K562 (cell line): ENCODE measurements around the gene CEBPB. TPM values are rescaled to one million over a fixed set of nuclear protein-coding genes. Genes with fewer than 3 reads are reported as not detected.

Source experiments
- ATAC-seq: fragments of 200-7000 bp; cut with Tn5 transposase; 3 replicates; pipeline ENCODE4 v1.9.1; 2020; ENCODE audit warnings: moderate library complexity
- BruUV-seq: library from RNA; stranded (reverse); fragments of 400-500 nt; replicated peaks from 2 replicates; lab custom pipeline; 2021; lab: Mats Ljungman, UMichigan
- CTCF ChIA-PET: fragments of 300-600 bp; formaldehyde crosslinking; extraction: SDS; loops from one replicate; lab custom pipeline; 2021; ENCODE audit warnings: low intra/inter-chr PET ratio; lab: Yijun Ruan, JAX
- POLR2A ChIA-PET: fragments of 300-600, 350-650 bp; sonication (Branson Sonifier 250); formaldehyde crosslinking; extraction: SDS; loops from one replicate; lab custom pipeline; 2021; ENCODE audit warnings: antibody characterized with exemption, inconsistent platforms; lab: Yijun Ruan, JAX
- DNase-seq, 4 experiments: peaks; one replicate each; pipeline versions ENCODE4 v3.0.0 to v3.0.0-alpha.2; 2011 to 2018; ENCODE audit warnings: low spot score in 3 of 4, mixed read lengths in 3 of 4; ENCODE audit errors: extremely low read depth in 1 of 4
- FAIRE-seq: peaks from 2 replicates; lab custom pipeline; 2011; peaks lifted over from hg19 to GRCh38; lab: Jason Lieb, UNC
- H2AFZ ChIP-seq: 2 replicates; pipeline ENCODE4 v1.6.0; 2011; ENCODE audit warnings: low read depth, low read length, control low read depth, inconsistent platforms
- H3K27ac ChIP-seq: fragments of 200-600 bp; 3 replicates; pipeline ENCODE4 v1.8.0; 2011; ENCODE audit warnings: low read depth, mild to moderate bottlenecking, control low read depth, inconsistent platforms, low read length, moderate library complexity, mixed read lengths; ENCODE audit errors: extremely low read depth
- H3K27me3 ChIP-seq, 2 experiments: fragments of 300-600 bp in 1 of 2; 2 replicates in 1 of 2; 3 replicates in 1 of 2; pipeline versions ENCODE4 v1.6.0 to v1.8.0; 2011; ENCODE audit warnings: inconsistent platforms in 2 of 2, low read length in 2 of 2, mild to moderate bottlenecking in 1 of 2, mixed read lengths in 1 of 2, moderate library complexity in 1 of 2; ENCODE audit not compliant: control insufficient read depth in 2 of 2, insufficient read depth in 2 of 2
- H3K36me3 ChIP-seq: fragments of 300-600 bp; 3 replicates; pipeline ENCODE4 v1.8.0; 2011; ENCODE audit warnings: mild to moderate bottlenecking, low read length, inconsistent platforms; ENCODE audit not compliant: control insufficient read depth, insufficient read depth
- H3K4me1 ChIP-seq, 2 experiments: fragments of 200-600 bp in 1 of 2; replicated peaks in 1 of 2; 2 replicates in 1 of 2; 3 replicates in 1 of 2; pipeline versions ENCODE4 v1.5.1 to v1.8.0; 2011; ENCODE audit warnings: inconsistent platforms in 2 of 2, low read length in 2 of 2, mild to moderate bottlenecking in 1 of 2, mixed read lengths in 1 of 2, moderate library complexity in 1 of 2; ENCODE audit not compliant: control insufficient read depth in 2 of 2, insufficient read depth in 2 of 2
- H3K4me2 ChIP-seq: 2 replicates; pipeline ENCODE4 v1.6.1; 2011; ENCODE audit warnings: low read length, control low read depth, inconsistent platforms, mixed read lengths; ENCODE audit not compliant: insufficient read depth
- H3K4me3 ChIP-seq: fragments of 200-600 bp; sonication (generic), shearing (Covaris generic); 2 replicates; pipeline ENCODE4 v1.5.1; 2016; ENCODE audit warnings: control low read depth, inconsistent platforms
- H3K79me2 ChIP-seq: fragments of 200-600 bp; 3 replicates; pipeline ENCODE4 v1.8.0; 2011; ENCODE audit warnings: low read length, inconsistent platforms; ENCODE audit not compliant: control insufficient read depth, insufficient read depth
- H3K9ac ChIP-seq, 2 experiments: 2 replicates each; pipeline versions ENCODE4 v1.6.0 to v1.6.1; 2011; ENCODE audit warnings: low read depth in 2 of 2, low read length in 2 of 2, control low read depth in 1 of 2, inconsistent platforms in 1 of 2, mild to moderate bottlenecking in 1 of 2, mixed read lengths in 1 of 2; ENCODE audit not compliant: insufficient read depth in 1 of 2
- H3K9me1 ChIP-seq: one replicate; pipeline ENCODE4 v1.6.0; 2011; ENCODE audit warnings: inconsistent platforms, mild to moderate bottlenecking, low read length, moderate library complexity; ENCODE audit not compliant: control insufficient read depth, insufficient read depth
- H3K9me3 ChIP-seq: replicated peaks from 2 replicates; pipeline ENCODE4 v1.5.1; 2011; ENCODE audit warnings: low read depth, low read length, inconsistent platforms; ENCODE audit not compliant: control insufficient read depth, insufficient read depth
- H4K20me1 ChIP-seq: replicated peaks from 2 replicates; pipeline ENCODE4 v1.6.1; 2011; ENCODE audit warnings: low read length, inconsistent platforms, mixed read lengths; ENCODE audit not compliant: control insufficient read depth, insufficient read depth
- HEY1 ChIP-seq: fragments of 250-450 bp; sonication (Bioruptor Pico); IDR thresholded peaks from 2 replicates; pipeline ENCODE4 v1.5.0; 2020; ENCODE audit warnings: mild to moderate bottlenecking, moderate library complexity, borderline replicate concordance
- MNT ChIP-seq, 2 experiments: fragments of 450-650 bp; conservative IDR thresholded peaks; 2 replicates each; pipeline ENCODE4 v1.6.1; 2017; ENCODE audit warnings: mild to moderate bottlenecking in 2 of 2, moderate library complexity in 2 of 2
- YY1 ChIP-seq, 3 experiments: IDR thresholded peaks; 2 replicates each; pipeline ENCODE4 v1.6.1; 2011; ENCODE audit warnings: low read length in 2 of 3, mild to moderate bottlenecking in 2 of 3, moderate library complexity in 2 of 3, borderline replicate concordance in 1 of 3, control low read depth in 1 of 3, low read depth in 1 of 3; ENCODE audit not compliant: insufficient read depth in 3 of 3, insufficient replicate concordance in 2 of 3, control insufficient read depth in 1 of 3, insufficient read length in 1 of 3; ENCODE audit errors: extremely low read depth in 1 of 3
- ZNF644 ChIP-seq: fragments of 200-800 bp; sonication (Bioruptor generic); IDR thresholded peaks from 2 replicates; pipeline ENCODE4 v1.6.1; 2016; ENCODE audit warnings: low read depth, missing genetic modification characterization, missing compliant biosample characterization
- WGBS: fragments of 100-300 bp; shearing (Covaris generic); methylation state at CpG from one replicate; pipeline ENCODE4 v1.1.6; 2016; ENCODE audit warnings: low coverage, mixed read lengths; ENCODE audit not compliant: insufficient coverage; ENCODE audit errors: missing lambda C conversion rate; 5-methylcytosine and 5-hydroxymethylcytosine counted together
- in situ Hi-C: fragments of 300-500 bp; cut with MboI; formaldehyde crosslinking; loops from 4 replicates; pipeline ENCODE4 v1.15.0; 2018; ENCODE audit warnings: inconsistent platforms, mixed read lengths
- intact Hi-C: fragments of 100-400 bp; cut with micrococcal nuclease; formaldehyde crosslinking; loops from 2 replicates; pipeline ENCODE4 v1.14.2; 2022
- polyA plus RNA-seq, 8 experiments: library from polyadenylated mRNA; depleted of rRNA in 4 of 8; stranded (reverse) in 5 of 8; unstranded in 3 of 8; fragments of >200 nt; fragmentation: Nextera tagmentation in 2 of 8; fragmentation: Illumina TruSeq in 1 of 8; extraction: Ambion mirVana in 2 of 8; extraction: Trizol in 1 of 8; gene quantifications; 2 replicates each; pipeline versions ENCODE4 v1.2.1 to v1.2.3, GENCODE V29; 2011 to 2014; ENCODE audit warnings: inconsistent platforms in 1 of 8, missing spikeins in 1 of 8
- total RNA-seq, 7 experiments: library from RNA; depleted of rRNA in 6 of 7; stranded (reverse); fragments of >200 nt in 6 of 7; fragmentation: Illumina TruSeq in 2 of 7; extraction: Trizol in 2 of 7; gene quantifications; 2 replicates each; pipeline versions ENCODE4 v1.2.1 to v1.2.3, GENCODE V29; 2011 to 2021; ENCODE audit warnings: low replicate concordance in 1 of 7

Gene CEBPB
- total and polyA plus RNA-seq, 9 of the 15 experiments (the other 6 are each of a cell fraction or from before 2014, with no cell fraction given): 1.2 to 72.6 (median 7.8) TPM

- peak in 1 of 3 experiments; percentile 51 for TF ChIP-seq YY1 (IDR thresholded peaks at IDR 0.05; ENCODE audit: borderline replicate concordance in 1 of 3, control insufficient read depth in 1 of 3, extremely low read depth in 1 of 3, insufficient read depth in 3 of 3, insufficient read length in 1 of 3, insufficient replicate concordance in 2 of 3, low read depth in 1 of 3, low read length in 2 of 3)
- TF ChIP-seq HEY1: no peak
- TF ChIP-seq MNT (conservative IDR thresholded peaks at IDR 0.05): no peak
- TF ChIP-seq ZNF644: no peak
- TF ChIP-seq, all 486 proteins: peak for 1
- intact Hi-C loops: no loop called here
- Histone ChIP-seq H2AFZ (0 out of 2 replicates have a peak overlapping the region, but pooled peaks have one; percentile 9), H4K20me1 (no peaks in the 10 kb centered on the region), H3K4me3 (no peak overlapping the region), H3K9ac (no peak overlapping the region), H3K36me3 (no peaks in the 10 kb centered on the region), H3K27me3 (no peaks in the 10 kb centered on the region), H3K4me2 (no peak overlapping the region), H3K9me1 (no peaks in the 10 kb centered on the region), H3K4me1 (peaks cover 0 to 13% of the 10 kb centered on the region in 2 experiments; a peak in 2 of 5 replicates), H3K9me3 (no peaks in the 10 kb centered on the region), H3K79me2 (no peaks in the 10 kb centered on the region), H3K27ac (no peak overlapping the region)
- in situ Hi-C loops: no loop called here
- no TSS peak for BruUV-seq
- WGBS: no CpG with 5 or more reads among the region's 1 CpG
- CTCF ChIA-PET: no interaction called here
- FAIRE-seq (no peak), DNase-seq (no peak), ATAC-seq (no peak)
- POLR2A ChIA-PET: interaction anchor here (0.6 to 1.7 kb wide), 5 partner anchors 11 to 276 kb away, joined by 3 to 6 read pairs (median 3); no protein-coding TSS in a partner anchor
Observed at GRCh38 chr20:50224052-50224451, 33.4 kb downstream of the CEBPB start.
